IPS-15b (cell line): ENCODE measurements around the gene OSBPL6.

Experiments
- H3K27me3 ChIP-seq: one replicate; pipeline ENCODE4 v1.6.1; 2013; ENCODE audit warnings: low read length; ENCODE audit not compliant: control insufficient read depth, insufficient read depth
- H3K36me3 ChIP-seq: one replicate; pipeline ENCODE4 v1.6.1; 2013; ENCODE audit warnings: low read length; ENCODE audit not compliant: control insufficient read depth, insufficient read depth
- H3K4me1 ChIP-seq: one replicate; pipeline ENCODE4 v1.6.1; 2013; ENCODE audit warnings: mild to moderate bottlenecking, low read length; ENCODE audit not compliant: control insufficient read depth, insufficient read depth
- H3K4me3 ChIP-seq: one replicate; pipeline ENCODE4 v1.5.1; 2013; ENCODE audit warnings: low read depth, low read length
- H3K9ac ChIP-seq: one replicate; pipeline ENCODE4 v1.6.1; 2013; ENCODE audit warnings: low read depth, mild to moderate bottlenecking, low read length
- H3K9me3 ChIP-seq: one replicate; pipeline ENCODE4 v1.6.1; 2013; ENCODE audit warnings: mild to moderate bottlenecking, low read length; ENCODE audit not compliant: control insufficient read depth, insufficient read depth

OSBPL6 gene

DNA sequence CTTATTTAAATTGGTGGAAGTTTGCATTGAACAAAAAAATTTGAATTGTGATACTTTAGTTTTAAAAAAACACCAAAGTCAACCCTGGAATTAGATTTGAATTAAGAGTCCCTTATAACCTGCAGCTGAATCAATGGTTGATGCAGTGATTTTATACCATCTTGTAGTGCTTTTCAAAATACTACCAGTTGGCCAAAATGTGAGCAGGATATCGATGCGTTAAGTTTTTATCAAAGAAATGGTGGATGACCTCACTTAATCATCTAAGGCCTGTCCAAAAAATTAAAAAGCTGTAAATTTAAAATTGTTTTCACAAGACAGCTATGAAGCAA lies 48.2 kb downstream of the OSBPL6 start:
- Histone ChIP-seq H3K9ac (no peak overlapping the region), H3K4me1 (peaks cover 4% of the 10 kb centered on the region), H3K27me3 (no peaks in the 10 kb centered on the region)

DNA sequence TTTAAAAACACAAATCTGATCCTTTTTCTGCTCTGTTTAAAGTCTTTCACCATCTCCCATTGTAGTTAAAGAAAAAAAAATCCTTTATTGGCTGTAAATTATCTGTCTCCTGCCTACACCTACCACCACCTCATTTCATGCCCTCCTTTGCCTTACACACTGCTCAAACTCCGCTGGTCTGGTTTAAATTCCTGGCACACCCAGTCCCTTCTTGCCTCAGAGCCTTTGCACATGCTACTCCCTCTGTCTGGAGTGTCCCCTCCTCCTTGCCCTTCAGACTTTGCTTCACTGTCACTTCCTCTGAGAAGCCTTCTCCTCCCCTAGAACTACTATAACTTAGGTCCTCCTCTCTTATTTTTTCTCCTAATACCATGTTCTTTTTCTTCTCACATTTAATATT lies 49.6 kb downstream of the OSBPL6 start:
- Histone ChIP-seq H3K36me3 (no peaks in the 10 kb centered on the region), H3K4me1 (peaks cover 4% of the 10 kb centered on the region), H3K4me3 (no peak overlapping the region), H3K9ac (no peak overlapping the region), H3K27me3 (no peaks in the 10 kb centered on the region), H3K9me3 (no peaks in the 10 kb centered on the region)

More for the DNA sequence above, 48.2 kb downstream of the OSBPL6 start:
- no peak overlapping the region for H3K4me3 ChIP-seq
- H3K9me3 ChIP-seq = no peaks in the 10 kb centered on the region
- H3K36me3 ChIP-seq = no peaks in the 10 kb centered on the region

DNA sequence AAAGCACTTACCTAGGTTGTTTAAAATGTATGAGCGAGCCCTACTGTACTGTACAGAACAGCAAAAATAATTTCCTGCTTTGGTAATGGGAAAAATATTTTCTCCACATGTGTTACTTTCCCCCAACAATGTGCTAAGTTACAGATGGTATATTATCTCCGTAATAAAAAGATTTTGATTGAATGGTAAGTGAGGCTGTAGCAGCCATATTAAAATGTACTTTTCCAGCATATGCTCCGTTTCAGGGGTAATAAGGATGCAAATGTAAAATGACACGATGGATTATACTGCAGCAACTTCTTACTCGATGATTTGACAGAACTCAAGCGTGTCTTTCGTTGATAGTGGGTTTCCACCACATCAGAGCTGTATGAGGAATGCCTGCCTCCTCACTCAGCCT lies 50.5 kb downstream of the OSBPL6 start:
- Histone ChIP-seq H3K9ac (no peak overlapping the region), H3K4me1 (peaks cover 4% of the 10 kb centered on the region), H3K9me3 (no peaks in the 10 kb centered on the region), H3K4me3 (no peak overlapping the region), H3K36me3 (no peaks in the 10 kb centered on the region), H3K27me3 (no peaks in the 10 kb centered on the region)

DNA sequence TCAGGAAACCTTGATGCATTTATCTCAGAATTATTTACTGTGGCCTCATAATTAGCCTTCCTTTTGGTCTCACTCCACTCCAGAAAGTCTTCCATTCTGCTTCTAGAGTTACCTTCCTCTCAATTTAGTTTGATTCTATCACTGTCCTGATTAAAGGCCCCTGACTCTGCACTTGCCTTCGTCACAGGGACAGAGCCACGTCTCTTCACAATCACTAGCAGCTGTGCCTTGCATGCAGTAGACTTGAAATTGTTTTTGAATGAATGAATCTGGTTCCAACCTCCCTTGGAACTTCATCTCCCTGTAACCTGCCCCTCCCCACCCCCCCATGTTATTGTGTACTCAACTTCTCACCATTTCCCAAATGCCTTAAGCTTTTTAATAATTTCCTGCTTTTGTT lies 52.4 kb downstream of the OSBPL6 start:
- H3K36me3 ChIP-seq = no peaks in the 10 kb centered on the region
- no peaks in the 10 kb centered on the region for H3K9me3 ChIP-seq
- H3K9ac ChIP-seq = no peak overlapping the region
- H3K4me1 ChIP-seq = peaks cover 4% of the 10 kb centered on the region
- H3K4me3 ChIP-seq = no peak overlapping the region
- no peaks in the 10 kb centered on the region for H3K27me3 ChIP-seq

DNA sequence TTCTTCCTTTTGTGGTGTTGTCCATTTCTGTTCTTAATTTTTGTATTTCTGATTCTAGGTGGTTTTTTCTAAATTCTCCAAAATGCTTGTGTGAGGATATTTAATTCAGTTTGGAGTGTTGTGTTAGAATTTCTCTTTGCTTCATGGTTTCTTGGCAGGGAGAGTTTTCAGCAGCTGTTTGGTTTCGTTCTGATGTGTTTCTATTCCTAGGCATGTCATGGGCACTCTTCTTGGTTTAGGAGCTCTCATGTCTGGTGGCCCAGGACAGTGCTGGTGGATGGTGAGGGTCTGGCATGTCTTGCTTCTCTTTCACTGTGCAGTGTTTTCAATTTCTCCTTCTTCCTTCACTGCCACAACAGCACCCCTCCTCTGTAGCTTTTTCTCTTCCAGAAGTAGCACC lies 52.9 kb downstream of the OSBPL6 start:
- Histone ChIP-seq H3K36me3 (no peaks in the 10 kb centered on the region), H3K27me3 (no peaks in the 10 kb centered on the region), H3K4me1 (peaks cover under 1% of the 10 kb centered on the region), H3K4me3 (no peak overlapping the region), H3K9ac (no peak overlapping the region), H3K9me3 (no peaks in the 10 kb centered on the region)

DNA sequence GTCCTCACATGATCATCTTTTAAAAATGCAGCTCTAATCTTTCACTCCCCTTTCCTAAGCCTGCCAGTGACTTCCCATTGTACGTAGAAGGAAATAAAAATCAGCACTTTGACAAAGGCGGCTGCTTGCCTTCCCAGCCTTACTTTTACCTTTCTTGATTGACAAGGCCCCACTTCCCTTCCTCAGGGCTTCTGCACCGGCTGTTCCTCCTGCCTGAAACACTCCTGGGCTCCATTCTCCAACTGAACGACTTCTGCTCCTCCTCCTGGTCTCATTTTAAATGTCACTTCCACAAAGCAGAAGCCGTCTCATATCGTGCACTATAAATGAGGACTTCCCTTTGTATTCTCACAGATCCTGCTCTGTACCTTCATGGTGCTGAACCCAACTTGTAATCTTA lies 56.1 kb downstream of the OSBPL6 start:
- H3K4me3 ChIP-seq = no peak overlapping the region
- H3K27me3 ChIP-seq = no peaks in the 10 kb centered on the region
- H3K9me3 ChIP-seq = no peaks in the 10 kb centered on the region
- no peaks in the 10 kb centered on the region for H3K36me3 ChIP-seq
- no peak overlapping the region for H3K9ac ChIP-seq
- H3K4me1 ChIP-seq = peaks cover under 1% of the 10 kb centered on the region

DNA sequence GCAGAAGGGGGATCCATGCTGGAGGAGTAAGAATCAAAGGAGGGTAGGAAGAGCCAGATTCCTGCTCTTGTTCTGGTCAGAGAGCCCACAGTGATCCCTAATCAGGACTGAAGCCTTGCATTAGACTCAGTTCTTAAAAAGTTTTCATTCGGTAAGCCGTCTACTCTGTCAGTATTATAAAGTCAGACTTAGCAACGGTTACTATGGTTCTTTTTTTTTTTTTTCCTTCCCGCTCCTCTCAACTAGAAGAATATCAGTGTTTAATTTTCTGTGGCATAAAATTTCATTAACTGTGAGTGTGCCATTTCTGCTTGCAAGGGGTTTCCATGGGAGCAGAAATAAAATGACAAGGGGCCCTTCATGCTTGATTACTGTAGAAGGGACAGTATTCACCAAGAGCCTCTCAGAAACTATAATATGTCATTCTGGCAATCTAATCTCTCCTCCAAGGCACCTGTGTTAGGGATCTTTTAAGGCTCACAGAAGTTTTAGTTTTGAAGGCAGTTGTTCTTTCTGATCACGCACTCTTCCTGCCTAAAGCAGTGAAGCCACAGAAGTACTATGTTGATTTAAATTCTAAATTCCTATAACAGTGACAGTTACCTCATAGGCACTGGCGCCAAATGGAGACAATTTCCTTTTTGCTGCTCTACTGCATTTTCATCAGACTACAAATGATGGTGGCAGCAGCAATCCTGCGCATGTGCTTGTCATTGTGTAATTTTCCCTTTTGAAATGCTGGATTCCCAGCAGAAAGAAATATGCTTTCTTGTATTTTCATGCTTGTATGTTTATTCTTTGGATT lies 57.0 kb downstream of the OSBPL6 start:
- H3K4me3 ChIP-seq = no peak overlapping the region
- H3K36me3 ChIP-seq = no peaks in the 10 kb centered on the region
- no peaks in the 10 kb centered on the region for H3K9me3 ChIP-seq
- no peak overlapping the region for H3K9ac ChIP-seq
- H3K27me3 ChIP-seq = no peaks in the 10 kb centered on the region
- peaks cover 6% of the 10 kb centered on the region for H3K4me1 ChIP-seq

DNA sequence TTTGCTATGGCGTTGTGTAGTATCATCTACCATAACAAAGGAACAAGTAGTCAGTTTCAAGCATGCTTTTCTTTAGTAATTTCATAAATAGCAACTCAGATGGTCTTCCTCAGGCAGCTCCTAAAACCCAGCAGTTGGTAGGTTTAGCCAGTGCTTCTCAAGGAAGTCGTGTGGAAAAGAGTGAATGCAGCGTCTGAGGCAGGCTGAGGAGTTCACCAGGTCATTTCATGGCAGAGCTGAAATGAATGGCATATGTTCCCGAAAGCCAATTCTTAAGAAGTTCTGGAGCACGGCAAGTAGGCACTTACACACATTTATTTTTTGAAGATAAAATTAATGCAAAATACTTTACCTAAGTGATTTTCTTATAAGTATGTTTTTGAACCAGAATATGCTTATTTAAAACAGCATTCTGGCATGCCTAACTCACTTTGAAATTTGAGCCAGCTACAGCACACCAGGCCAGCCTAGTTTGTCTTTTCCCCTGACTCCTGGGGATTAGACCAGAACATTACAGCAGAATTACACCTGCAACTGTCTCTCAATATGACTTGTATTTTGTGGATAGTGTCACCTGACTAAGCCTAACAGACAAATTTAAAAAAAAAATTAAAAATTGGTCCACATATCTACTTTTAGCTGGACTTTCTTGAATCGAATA lies 62.2 kb downstream of the OSBPL6 start:
- Histone ChIP-seq H3K36me3 (no peaks in the 10 kb centered on the region), H3K4me3 (no peak overlapping the region), H3K9ac (no peak overlapping the region), H3K9me3 (no peaks in the 10 kb centered on the region), H3K27me3 (no peaks in the 10 kb centered on the region), H3K4me1 (peaks cover 11% of the 10 kb centered on the region)

DNA sequence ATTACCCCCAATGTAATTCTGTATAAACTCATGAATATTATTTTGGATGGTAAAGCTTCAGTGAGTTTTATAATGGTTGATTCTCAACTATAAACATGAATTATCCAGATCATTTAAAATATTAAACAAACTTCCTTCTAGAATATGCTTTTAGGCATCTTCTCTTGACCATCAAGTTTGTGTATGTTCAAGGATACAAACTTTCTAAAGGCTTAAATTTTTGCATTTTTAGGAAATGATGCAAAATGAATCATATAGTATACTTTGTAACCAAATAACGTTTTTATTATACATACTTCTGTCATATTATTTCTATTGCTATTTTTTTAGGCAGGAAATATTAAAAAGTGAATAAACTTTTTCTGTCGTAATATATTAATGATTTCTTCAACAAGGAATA lies 62.8 kb downstream of the OSBPL6 start:
- Histone ChIP-seq H3K36me3 (no peaks in the 10 kb centered on the region), H3K4me1 (peaks cover 11% of the 10 kb centered on the region), H3K4me3 (no peak overlapping the region), H3K9me3 (no peaks in the 10 kb centered on the region), H3K9ac (no peak overlapping the region), H3K27me3 (no peaks in the 10 kb centered on the region)

DNA sequence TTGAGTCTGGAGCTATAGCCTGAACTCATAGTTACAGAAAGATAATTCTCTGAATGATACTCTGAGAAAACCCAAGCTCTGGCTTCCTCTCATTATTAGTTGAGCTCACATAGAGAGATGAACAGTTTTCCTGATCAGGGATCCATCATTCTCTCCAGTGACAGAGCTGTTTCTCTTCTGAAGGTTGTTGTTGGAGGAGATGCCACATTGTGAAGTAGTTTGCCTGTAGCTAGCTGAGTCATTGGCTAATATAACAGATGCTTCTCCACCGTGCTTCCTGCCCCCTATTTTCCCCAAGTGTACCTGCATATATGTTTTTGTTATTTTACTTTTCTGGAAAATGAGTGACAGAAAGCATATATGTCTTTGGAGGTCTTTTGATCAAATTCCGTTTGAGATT lies 64.6 kb downstream of the OSBPL6 start:
- H3K9ac ChIP-seq = no peak overlapping the region
- peaks cover 11% of the 10 kb centered on the region for H3K4me1 ChIP-seq
- no peaks in the 10 kb centered on the region for H3K36me3 ChIP-seq
- H3K27me3 ChIP-seq = no peaks in the 10 kb centered on the region
- no peak overlapping the region for H3K4me3 ChIP-seq
- no peaks in the 10 kb centered on the region for H3K9me3 ChIP-seq

DNA sequence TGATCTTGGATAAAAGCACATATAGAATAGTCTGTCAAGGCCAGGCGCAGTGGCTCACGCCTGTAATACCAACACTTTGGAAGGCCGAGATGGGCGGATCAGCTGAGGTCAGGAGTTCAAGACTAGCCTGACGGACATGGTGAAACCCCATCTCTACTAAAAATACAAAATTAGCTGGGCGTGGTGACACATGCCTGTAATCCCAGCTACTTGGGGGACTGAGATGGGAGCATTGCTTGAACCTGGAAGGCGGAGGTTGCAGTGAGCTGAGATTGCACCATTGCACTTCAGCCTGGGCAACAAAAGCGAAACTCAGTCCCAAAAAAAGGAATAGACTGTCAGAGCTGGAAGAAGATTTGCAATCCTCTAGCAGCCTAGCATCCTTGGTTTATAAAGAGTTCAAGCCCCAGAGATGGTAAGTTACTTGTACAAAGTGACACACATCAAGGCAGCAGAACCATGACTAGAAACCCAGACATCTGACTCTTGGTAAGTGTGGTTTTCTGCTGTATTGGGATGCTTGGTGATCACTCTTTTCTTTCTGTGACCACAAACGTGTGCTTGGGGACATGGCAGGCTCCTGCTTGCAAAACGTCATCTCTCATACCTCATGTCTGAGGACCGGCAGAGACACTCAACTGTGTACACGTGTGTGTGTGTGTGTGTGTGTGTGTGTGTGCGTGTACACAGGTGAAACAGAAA lies 69.0 kb downstream of the OSBPL6 start:
- Histone ChIP-seq H3K9me3 (no peaks in the 10 kb centered on the region), H3K27me3 (no peaks in the 10 kb centered on the region), H3K36me3 (no peaks in the 10 kb centered on the region), H3K9ac (no peak overlapping the region), H3K4me1 (no peaks in the 10 kb centered on the region), H3K4me3 (no peak overlapping the region)

DNA sequence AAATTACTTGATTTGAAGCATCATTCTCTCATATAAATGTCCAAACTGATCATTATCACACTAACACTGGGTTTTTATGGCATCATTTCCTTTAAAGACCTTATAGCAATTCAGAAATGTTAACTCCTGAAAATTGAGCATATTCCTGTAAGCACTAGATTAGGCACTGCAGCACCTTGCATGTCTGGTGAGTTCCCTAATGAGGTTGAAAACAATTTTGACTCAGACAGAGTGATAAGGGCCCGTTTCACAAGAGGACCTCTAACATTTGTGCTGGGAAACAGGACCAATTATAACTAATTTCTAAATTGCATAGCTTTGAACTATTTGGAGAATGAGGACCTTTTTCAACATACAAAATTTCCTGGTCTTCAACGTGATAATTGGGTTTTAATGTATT lies 69.9 kb downstream of the OSBPL6 start:
- Histone ChIP-seq H3K4me1 (no peaks in the 10 kb centered on the region), H3K36me3 (no peaks in the 10 kb centered on the region), H3K4me3 (no peak overlapping the region)

More for the DNA sequence above, 69.9 kb downstream of the OSBPL6 start:
- no peaks in the 10 kb centered on the region for H3K27me3 ChIP-seq
- no peak overlapping the region for H3K9ac ChIP-seq
- H3K9me3 ChIP-seq = no peaks in the 10 kb centered on the region
